Measurements from ENCODE around the gene DNAJC8.

DNAJC8 gene, protein sequence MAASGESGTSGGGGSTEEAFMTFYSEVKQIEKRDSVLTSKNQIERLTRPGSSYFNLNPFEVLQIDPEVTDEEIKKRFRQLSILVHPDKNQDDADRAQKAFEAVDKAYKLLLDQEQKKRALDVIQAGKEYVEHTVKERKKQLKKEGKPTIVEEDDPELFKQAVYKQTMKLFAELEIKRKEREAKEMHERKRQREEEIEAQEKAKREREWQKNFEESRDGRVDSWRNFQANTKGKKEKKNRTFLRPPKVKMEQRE

DNA sequence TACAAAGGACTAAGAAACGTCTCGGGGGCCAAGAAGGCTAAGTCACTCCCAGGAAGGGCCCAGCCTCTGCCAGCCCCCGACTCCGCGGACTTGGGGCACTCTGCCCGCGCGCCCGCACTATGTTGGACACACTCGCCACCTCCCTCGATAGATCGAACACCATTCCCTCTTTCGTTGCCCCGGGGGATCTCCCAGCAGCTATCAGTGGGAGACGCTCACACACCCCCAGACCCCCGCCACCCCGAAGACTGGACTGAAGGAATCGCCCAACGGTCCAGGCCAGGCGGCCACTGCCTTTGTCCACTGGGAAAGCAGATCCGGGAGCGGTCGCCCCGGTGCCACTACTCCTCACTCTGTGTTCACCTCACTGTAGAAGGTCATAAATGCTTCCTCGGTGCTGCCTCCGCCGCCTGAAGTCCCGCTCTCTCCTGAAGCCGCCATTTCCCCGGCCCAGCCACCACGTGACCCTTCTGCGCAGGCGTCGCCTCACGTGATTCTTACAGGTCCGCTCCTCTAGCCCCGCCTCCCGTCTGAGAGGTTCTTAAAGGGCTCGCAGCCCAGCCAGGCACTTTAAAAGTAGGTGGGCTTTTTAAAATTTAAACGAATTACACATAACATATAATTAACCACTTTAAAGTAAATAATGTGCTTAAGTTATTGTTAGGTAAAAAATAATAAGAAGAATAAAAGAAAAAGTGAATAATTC is at the start of gene DNAJC8:
DNAJC8 (minus strand) TSS at position 472 of the 706 bp plus-strand sequence; CDS start at position 441, 31 bp downstream.
- DNase-seq (ENCODE audit: low read depth), result peak; percentile 96

- DNase-seq (ENCODE audit: low read depth), result no peak
Observed at GRCh38 chr1:28281608-28282425, 49.0 kb upstream of the DNAJC8 start.

- DNase-seq (ENCODE audit: low read depth), result no peak
Observed at GRCh38 chr1:28280977-28281381, 48.1 kb upstream of the DNAJC8 start.

DNA sequence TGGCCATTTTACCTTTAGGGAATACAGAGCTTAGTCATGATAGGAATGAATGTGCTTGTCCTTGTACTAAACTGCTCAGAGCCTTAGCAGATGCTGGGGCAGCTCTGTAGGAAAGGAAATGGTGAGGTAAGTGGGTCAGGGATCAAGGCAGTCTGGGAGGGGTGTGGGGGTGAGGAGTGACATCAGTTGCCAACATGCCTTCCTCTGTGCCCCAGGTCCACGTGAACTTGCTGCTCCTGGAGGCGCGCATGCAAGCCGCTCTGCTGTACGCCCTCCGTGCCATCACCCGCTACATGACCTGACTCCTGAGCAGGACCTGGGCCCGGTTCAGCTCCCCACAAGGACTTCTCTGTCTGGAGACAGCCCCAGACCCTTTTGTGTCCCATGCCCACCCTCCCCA is 47.7 kb upstream of the DNAJC8 start:
- no peak for DNase-seq (ENCODE audit: low read depth)

DNA sequence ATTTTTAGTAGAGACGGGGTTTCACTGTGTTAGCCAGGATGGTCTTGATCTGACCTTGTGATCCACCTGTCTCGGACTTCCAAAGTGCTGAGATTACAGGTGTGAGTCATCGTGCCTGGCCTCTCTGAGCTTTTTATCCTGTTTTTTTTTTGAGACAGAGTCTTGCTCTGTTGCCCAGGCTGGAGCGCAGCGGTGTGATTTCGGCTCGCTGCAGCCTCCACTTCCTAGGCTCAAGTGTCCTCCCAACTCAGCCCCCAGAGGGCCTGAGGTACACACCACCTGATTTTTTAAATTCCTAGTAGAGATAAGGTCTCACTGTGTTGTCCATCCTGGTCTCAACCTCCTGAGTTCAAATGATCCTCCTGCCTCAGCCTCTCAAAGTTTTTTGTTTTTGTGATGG is 46.9 kb upstream of the DNAJC8 start:
- no peak for DNase-seq (ENCODE audit: low read depth)

DNA sequence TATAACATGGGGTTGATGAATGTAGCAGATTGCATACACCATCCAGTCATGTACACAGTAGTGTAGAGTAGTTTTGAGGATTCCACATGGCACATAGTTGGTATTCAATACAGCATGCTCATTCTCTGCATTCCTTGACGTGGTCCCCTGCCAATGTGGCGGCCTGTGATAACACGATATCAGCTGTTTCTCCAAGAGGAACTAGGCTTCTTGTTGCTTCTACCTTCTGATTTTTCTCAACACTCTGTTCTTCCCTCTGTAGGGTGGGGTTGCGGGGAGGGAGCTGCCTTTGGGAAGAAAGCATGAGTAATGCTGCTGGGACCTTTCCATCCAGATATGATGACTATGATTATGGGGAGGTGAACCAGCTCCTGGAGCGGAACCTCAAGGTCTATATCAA is 45.9 kb upstream of the DNAJC8 start:
- no peak for DNase-seq (ENCODE audit: low read depth)

- DNase-seq (ENCODE audit: low read depth), result no peak
Observed at GRCh38 chr1:28273216-28273860, 40.5 kb upstream of the DNAJC8 start.

- no peak for DNase-seq (ENCODE audit: low read depth)
Observed at GRCh38 chr1:28272215-28272852, 39.5 kb upstream of the DNAJC8 start.

DNA sequence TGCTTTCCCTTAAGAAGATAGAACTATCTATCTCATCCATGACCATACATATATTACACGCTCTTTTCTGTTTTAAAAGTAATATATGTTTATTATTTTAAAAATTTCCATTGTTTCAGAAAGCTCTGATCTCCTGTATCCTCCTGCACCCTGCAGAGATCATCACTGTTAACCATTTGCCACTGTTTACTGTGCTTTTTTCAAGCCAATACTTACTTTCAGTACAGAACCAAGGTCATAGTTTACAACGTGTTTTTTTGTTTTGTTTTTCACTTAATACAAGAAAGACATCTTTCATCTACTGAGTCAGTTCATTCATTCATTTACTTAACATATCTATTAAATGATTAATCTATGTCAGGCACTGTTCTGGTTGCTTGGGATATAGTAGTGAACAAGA is 36.7 kb upstream of the DNAJC8 start:
- no peak for DNase-seq (ENCODE audit: low read depth)

GRCh38 chr1:28267633-28268032 is 34.8 kb upstream of the DNAJC8 start:
- DNase-seq (ENCODE audit: low read depth), result no peak

DNA sequence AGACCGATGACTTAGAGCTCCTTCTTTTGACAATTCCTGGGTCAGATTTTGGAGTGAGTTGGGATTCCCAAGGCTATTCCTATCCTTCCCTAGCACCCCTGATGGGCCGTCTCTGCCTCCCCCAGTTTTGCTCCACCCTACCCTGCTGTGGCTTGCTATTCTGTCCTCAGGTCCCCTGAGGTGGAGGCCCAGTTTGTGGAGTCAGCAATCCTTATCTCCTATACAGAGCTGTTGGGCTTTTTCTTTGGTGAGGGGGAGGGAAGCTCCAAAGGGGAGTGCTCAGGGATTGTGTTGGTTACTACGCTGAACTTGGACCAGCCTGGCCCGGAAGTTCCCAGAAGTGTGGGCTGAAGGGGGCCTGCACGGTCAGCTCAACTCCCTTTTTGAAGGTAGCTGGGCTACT is 34.1 kb upstream of the DNAJC8 start:
- no peak for DNase-seq (ENCODE audit: low read depth)

- no peak for DNase-seq (ENCODE audit: low read depth)
Observed at GRCh38 chr1:28265577-28265976, 32.7 kb upstream of the DNAJC8 start.

DNA sequence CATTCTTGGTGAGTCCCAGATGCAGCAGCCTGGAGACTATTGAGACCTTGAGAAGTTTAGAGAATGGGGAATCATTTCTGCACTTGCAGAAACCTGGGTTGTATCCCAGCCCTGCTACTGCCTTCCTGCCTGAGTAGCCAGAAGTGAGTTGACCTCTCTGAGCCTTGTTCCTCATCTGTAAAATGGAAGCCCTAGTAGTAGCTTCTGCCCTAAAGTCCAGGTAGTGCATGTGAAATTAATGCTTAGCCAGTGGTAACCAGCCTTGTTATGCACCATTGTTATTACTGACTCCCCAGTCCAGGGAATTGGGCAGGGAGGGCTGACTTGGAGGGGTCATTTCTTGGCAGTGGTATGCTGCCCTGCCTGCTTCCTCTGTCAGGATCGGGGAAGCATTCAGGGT is 32.1 kb upstream of the DNAJC8 start:
- no peak for DNase-seq (ENCODE audit: low read depth)

DNA sequence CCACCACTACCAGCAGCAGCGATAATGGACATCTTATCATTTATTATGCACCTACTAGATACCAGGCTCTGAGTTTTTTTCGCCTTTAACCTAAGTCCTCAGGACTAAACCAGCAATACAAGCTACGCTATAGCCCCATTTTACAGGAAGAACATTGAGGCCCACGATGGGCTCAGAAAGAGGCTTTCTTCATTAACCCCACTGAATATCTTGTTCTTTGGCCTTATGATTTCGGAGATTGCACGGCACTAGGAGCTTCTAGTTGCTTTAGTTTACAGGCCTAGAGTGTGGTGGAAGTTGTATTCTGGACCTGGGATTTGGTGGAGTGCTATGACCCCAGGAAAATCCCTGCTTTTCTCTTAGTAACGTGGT is 28.0 kb upstream of the DNAJC8 start:
- DNase-seq (ENCODE audit: low read depth), result no peak

GRCh38 chr1:28259934-28260802 is 27.3 kb upstream of the DNAJC8 start:
- no peak for DNase-seq (ENCODE audit: low read depth)

- peak; percentile 98 for DNase-seq (ENCODE audit: low read depth)
Observed at GRCh38 chr1:28259252-28259933, 26.6 kb upstream of the DNAJC8 start, which contains the start of gene SESN2. SESN2 (plus strand) TSS chr1:28259518; CDS start chr1:28259848, 330 bp downstream.

GRCh38 chr1:28258628-28259251 is 25.9 kb upstream of the DNAJC8 start:
- no peak for DNase-seq (ENCODE audit: low read depth)

- DNase-seq (ENCODE audit: low read depth), result no peak
Observed at GRCh38 chr1:28257736-28258135, 24.9 kb upstream of the DNAJC8 start.

- DNase-seq (ENCODE audit: low read depth), result no peak
Observed at GRCh38 chr1:28256197-28256827, 23.5 kb upstream of the DNAJC8 start.
